GM18526 (cell line): Measurements from ENCODE around the gene HUS1B.

Source experiments
- POLR2A ChIP-seq: IDR thresholded peaks from 3 replicates; pipeline ENCODE4 v1.6.1; 2011; ENCODE audit not compliant: insufficient read length; ENCODE audit errors: extremely low read depth

Gene HUS1B

DNA sequence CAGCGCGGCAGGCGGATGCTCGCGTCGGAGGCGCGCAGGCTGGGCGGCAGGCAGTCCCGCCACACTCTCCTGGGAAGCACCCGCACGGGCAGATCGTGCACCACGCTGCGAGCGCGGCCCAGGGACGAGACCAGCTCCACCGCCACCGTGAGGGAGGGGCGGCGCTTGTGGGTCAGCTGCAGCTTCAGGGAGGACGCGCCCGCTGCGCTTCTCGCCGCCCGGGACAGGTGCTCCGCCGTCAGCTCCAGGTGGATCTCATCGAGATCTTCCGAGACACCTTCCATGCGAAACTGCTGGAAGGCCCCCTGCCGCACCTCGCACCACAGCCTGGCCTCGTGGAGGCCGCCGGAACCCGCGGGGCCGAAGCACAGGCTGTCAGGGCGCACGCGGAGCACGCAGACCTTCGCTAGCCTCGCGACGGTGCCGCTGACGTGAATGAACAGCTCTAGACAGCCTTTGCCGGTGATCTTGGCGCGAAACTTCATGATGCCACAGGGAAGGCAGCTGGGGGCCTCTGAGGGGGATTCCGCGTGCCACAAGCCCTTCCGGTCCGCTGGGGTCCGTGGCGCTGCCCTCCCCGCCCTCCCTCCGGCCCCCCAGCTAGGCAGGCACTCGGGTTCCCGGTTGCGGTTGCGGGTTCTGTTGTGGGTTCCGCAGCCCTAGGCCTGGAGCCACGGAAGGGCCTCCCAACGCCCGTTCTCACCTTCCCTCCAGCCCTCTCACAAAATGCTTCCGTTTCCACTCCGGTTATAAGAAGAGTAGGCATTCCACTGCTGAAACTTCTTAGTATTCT lies at the start of gene HUS1B:
TSS of gene HUS1B (minus strand) at position 641 of the 793 bp plus-strand sequence. CDS start at position 485, 156 bp downstream.
- TF ChIP-seq POLR2A = no peak

- no peak for TF ChIP-seq POLR2A
Measured at GRCh38 chr6:706146-706545, 49.2 kb upstream of the HUS1B start.

GRCh38 chr6:705047-705446 lies 48.1 kb upstream of the HUS1B start:
- no peak for TF ChIP-seq POLR2A

GRCh38 chr6:704046-704445 lies 47.1 kb upstream of the HUS1B start:
- TF ChIP-seq POLR2A = no peak

GRCh38 chr6:703552-703951 lies 46.7 kb upstream of the HUS1B start:
- TF ChIP-seq POLR2A = no peak

DNA sequence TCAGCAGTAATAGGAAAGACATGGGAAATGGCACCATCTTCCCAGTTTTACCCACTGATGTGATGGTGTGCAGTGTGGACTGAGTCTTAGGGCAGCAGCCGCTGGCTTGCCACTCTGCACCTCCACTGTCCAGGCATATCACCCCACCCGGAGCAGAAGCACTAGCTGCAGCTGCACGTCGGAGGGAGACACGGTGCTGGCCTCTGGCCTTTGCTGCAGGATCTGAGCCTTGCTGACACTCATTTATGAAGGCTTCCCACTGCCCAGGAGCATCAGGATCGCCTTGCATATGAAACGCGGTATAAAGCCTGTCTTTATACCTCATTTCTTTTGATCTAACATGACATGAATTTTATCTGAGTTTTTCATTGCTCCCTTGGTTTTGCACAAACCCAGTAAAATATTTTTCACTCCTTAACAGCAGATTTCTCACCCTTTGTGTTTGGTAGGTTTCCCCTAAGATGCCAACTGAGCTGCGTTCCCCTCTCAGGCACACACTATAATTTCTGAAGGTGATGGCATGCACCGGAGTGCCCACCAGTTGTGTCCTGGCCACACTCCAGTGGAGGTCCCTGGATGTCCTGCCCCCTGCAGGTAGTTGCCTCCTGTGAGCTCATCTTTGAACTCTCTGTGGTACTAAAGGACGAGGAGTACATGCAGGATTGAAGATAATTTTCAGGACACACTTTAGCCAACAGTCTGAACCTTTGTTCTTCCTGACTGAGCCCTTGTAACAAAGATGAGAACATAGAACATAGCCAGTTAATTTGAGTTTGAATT lies 45.0 kb upstream of the HUS1B start:
- no peak for TF ChIP-seq POLR2A

GRCh38 chr6:701215-701614 lies 44.3 kb upstream of the HUS1B start:
- no peak for TF ChIP-seq POLR2A

GRCh38 chr6:700490-700889 lies 43.6 kb upstream of the HUS1B start:
- no peak for TF ChIP-seq POLR2A

- TF ChIP-seq POLR2A = no peak
Measured at GRCh38 chr6:699319-699718, 42.4 kb upstream of the HUS1B start.

DNA sequence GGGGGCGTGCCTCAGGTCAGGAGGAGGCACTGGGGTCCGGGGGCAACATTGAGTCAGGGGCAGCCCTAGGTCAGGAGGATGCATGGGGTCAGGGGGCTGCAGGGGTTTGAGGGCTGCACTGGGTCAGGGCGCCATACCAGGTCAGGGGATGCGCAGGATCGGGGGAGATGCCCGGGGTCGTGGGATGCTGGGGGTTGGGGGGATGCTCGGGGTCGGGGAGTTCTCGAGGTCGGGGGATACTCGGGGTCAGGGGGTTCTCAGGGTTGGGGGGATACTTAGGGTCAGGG lies 36.8 kb upstream of the HUS1B start:
- no peak for TF ChIP-seq POLR2A

DNA sequence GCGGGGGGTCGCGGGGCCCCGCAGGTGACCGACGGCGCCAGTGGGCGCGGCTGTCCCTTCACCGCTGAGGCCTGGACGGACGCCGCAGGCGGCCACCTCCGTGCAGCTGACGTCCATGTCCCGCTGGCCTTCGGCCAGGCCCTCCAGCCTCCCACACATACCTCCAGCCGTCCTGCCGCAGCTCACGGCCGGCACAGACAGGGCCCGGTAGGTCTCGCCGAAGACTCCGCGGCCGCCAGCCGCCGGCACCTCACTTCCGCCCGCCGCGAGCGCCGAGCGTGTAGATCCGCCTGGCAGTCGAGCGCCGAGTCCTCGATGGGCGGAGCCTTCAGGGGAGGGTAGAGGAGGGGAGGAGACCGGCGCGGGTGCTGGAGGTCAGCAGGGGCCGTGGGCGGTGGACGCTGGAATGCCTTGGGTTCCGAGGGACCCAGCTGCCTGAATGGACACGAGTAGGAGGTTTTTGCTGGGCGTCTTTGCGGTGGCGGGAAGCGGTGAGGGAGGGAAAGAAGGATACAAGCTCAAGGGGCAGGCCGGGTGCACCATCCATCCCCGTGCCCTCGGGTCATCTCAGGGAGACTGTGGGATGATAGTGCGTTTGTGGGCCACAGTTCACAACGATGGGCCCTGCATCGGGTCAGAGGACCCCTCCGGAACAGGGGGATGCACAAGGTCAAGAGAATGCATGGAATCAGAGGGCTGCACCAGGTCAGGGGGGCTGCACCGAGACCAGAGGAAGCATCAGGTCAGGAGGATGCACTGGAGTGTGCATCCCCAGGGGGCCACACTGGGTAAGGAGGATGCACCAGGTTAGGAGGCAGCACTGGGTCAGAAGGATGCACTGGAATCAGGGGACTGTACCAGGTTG lies 36.2 kb upstream of the HUS1B start, which contains the start of gene EXOC2:
TSS of gene EXOC2 (minus strand) at position 282 of the 865 bp plus-strand sequence. CDS start 55,321 bp downstream, outside the sequence.
- TF ChIP-seq POLR2A = peak; percentile 69

DNA sequence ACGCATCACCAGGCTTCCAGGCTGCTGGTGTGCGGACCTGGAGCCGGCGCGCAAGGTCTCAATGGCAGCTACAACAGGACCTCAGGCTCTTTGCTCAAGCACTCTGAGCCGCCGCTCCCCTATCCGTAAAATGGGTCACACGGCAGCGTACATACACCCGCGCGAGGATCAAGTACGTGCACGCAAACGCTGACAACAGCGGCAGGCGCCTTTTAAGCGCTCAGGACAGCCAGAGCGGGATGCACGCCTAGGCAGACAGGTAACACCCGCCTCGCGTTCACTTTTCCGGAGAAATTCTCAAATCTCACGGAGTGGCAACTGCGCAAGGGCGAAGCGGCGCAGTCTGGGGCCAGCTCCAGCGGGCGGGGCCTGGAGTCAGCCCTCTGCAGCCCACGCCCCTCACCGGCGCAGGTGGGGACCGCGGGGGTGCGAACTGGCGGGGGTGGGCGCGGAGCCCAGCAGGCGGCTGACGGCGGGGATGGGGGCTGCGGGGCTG lies 35.5 kb upstream of the HUS1B start:
- no peak for TF ChIP-seq POLR2A

DNA sequence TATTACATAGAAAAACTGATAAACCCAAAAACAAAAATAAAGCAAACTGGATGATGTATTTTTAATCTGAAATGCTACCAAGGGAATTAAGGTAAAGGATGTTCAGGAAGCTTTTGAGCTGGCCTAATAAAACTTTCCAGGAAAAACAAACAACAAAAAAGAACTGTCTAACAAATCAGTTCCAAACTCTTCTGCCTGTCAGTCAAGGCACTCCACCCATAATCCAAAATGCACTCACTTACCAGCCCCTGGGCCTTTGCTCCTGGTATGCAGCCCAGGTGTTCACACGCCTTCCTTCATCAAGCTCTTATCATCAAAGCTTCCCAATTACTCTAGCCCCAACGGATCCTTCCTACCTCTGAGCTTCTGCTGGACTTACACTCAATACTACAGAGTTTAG lies 32.3 kb upstream of the HUS1B start:
- no peak for TF ChIP-seq POLR2A

- TF ChIP-seq POLR2A = no peak
Measured at GRCh38 chr6:686497-686896, 29.6 kb upstream of the HUS1B start.
